RPMI7951 (cell line): ENCODE measurements around the gene KIAA0513. TPM values are rescaled to one million over a fixed set of nuclear protein-coding genes. Genes with fewer than 3 reads are reported as not detected.

Experiments used
- DNase-seq: peaks from one replicate; pipeline ENCODE4 v3.0.0-alpha.2; 2012; ENCODE audit warnings: low read depth
- total RNA-seq: library from RNA; depleted of rRNA; stranded (reverse); fragments of >200 nt; shearing (Covaris generic); gene quantifications from 2 replicates; pipeline ENCODE4 v1.2.3, GENCODE V29; 2014

Gene KIAA0513
- total RNA-seq, 1 experiment from 2014 or later, result 2.6 TPM

DNA sequence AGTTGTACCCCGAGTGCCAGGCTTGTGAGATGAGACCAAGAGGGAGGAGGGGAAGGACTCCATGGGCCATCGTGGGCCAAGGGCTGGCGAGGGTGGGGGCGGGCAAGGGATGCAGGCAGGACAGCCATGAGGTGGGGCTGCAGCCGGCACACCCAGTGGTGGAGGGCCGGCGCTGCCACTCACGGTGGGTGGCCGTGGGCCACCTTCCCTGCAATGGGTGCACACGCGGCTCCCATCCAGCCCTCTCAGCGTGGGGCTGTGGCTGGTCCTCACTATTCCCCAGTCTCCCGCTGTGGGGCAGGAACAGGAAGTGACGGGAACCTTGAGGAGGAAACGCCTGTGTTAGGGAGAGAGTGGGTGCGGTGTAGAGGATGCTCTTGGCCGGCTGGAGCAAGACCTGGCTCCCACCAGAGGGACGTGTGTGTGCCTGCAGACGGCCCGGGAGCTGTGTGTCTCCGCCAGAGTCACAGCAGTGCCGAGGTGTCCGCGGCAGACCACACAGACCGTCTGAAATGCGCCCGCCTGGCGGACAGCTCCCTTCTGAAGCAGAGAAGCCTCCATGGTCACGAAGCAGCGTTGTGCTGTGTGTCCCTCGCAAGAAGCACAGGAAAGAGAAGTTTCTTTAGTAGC, 61.1 kb downstream of the KIAA0513 start:
- DNase-seq, result no peak

- peak; percentile 54 for DNase-seq
Observed at GRCh38 chr16:85089525-85089924, 61.9 kb downstream of the KIAA0513 start.

GRCh38 chr16:85090181-85090580, 62.6 kb downstream of the KIAA0513 start:
- DNase-seq, result peak; percentile 28

GRCh38 chr16:85090873-85091521, 63.4 kb downstream of the KIAA0513 start:
- DNase-seq, result no peak

DNA sequence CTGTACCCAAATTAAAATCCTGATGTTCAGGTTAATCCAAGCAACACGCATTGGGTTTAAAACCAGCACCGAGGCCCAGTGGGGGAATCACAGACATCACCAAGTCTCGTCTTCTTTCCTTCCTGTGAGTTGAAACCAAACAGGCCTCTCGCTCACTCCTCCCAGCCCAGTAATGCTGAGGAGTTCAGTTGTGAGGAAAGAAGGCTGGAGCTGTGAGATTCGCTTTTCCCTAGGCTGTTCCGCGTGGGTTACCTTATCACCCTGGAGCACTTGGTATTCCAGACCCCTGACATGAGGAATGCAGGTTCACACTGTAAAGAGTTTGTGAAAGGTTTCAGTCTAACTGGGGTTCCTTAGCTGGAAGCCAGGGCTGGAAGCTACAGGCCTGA, 63.9 kb downstream of the KIAA0513 start:
- no peak for DNase-seq

DNA sequence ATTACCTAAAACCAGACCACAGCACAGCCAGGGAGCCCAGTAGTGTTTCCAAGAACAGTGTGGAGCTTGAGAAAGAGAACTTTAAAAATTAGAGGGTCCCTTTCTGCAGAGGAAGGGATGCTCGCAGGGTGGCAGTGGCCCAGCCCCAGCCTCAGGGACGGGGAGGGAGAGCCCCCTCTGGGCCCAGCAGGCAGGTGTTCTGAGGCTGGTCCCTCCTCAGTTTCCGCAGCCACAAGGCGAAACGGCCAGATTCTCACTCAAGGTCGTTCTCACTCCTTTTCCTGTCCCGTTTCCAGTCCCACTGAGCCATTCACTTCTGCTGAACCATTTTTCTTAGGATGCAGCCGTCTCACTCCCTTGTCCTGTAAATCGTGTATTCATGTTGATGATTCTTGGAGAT, 64.7 kb downstream of the KIAA0513 start:
- no peak for DNase-seq

- no peak for DNase-seq
Observed at GRCh38 chr16:85092851-85093250, 65.3 kb downstream of the KIAA0513 start.

DNA sequence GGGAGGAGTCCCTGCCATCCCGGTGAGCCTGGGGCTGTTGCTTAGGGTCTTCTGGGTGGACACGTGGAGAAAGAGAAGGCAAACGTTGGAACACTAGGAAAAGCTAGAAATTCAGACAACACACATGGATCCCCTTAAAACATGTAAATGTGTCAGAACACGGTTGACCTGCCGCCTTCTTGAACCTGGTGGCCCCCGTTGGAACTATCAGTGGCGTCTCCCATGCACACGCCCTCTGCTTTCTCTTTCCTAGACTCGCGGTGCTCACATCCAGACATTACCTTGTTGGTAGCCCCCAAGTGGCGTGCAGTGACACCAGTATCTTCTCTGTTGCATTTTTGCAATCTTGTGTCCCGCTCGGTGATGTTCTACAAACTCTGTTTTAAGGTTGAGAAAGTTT, 66.1 kb downstream of the KIAA0513 start:
- DNase-seq, result no peak

DNA sequence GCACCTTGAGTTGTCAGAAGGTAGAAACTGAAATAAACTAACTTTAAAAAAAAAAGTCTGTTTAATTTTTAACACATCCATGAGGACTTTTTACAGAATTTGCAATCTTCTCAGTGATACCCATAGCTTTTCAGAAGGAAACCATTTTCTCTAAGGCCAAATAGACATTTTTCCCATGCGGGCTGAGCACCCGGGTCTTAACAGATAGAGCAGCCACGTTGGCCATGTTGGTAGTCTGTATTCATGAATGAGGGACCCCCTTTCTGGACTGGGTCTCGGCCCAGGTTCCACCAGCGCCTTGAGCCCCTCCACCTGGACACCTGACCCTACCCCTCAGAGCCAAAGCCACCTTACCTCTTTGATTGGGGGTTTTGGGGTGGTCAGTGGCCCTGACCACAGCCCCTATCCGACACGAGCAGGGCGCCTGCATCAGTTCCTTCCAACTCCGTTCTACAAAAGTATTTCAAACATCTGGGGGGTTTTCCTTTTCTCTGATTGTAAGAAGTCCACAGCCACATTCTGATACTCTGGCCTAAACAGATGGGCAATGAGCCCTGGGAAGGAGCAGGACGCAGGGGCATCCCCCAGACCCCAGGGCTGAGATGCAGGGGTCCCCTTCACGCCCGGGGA, 66.7 kb downstream of the KIAA0513 start:
- DNase-seq, result no peak

- DNase-seq, result no peak
Observed at GRCh38 chr16:85094812-85095211, 67.2 kb downstream of the KIAA0513 start.

- DNase-seq, result no peak
Observed at GRCh38 chr16:85096921-85097320, 69.3 kb downstream of the KIAA0513 start.

- no peak for DNase-seq
Observed at GRCh38 chr16:85098565-85098964, 71.0 kb downstream of the KIAA0513 start.

DNA sequence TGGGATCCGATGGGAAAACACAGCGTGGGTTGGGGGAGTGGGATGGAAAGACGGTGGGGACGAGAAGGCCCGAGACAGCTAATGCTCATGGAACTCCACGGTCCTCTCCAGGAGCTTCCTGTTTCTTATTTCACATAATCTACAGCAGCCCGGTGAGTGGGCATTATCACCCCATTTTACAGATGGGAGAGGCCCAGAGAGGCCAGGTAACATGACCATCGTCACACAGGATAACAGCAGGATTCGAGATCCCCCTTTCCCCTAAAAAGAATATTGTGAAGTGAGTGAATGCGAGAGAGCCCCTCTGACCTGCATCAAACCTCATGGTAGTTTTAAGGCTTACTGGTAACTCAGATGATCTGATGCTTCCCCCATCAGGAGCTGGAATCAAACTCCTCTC, 72.7 kb downstream of the KIAA0513 start:
- DNase-seq, result no peak

GRCh38 chr16:85101956-85102630, 74.5 kb downstream of the KIAA0513 start:
- DNase-seq, result no peak

GRCh38 chr16:85103114-85104079, 75.8 kb downstream of the KIAA0513 start:
- DNase-seq, result no peak

- no peak for DNase-seq
Observed at GRCh38 chr16:85104147-85104546, 76.6 kb downstream of the KIAA0513 start.

DNA sequence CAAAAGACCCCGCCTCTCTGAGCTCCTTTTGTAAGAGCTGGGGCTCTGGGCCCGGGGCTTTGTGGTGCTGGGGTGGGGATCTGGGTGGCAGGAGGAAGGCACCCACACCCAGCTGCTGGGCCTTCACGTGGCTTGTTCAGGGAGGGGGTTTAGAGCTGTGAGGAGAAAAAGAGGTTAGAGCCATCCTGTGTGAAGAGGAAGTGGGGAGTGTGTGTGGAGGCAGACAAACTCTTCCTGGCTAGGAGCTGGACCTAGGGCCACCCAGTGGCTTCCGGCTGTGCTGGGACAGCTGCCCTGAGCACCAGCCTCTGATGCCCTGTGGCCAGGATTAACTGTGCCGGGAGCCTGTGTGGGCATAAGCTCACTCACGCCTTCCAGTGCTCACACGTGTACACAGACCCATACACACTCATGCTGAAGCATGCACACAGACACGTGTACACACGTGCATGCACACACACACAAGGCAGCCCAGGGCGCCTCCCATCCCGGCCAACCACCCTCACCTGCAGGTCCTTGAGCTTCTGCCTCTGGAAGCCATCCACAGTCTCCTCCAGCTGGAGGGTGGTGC, 77.3 kb downstream of the KIAA0513 start:
- DNase-seq, result no peak

DNA sequence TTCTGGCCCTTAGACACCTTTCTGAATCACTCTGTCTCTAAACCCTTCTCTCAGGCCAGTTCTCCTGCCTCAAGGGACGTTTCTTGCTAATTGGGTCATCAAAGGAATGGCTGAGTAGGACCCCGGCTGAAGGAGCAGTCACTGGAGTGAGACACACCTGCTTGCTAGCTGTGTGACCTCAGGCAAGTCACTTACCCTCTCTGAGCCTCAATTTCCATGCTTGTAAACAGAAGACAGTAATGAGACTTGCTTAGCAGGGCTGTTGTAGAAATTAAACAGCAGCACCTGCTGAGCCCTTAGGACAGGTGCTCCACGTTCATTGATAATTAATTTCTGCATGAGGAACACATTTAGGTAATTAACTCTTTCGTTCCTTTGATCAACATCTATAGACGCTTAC, 77.9 kb downstream of the KIAA0513 start:
- no peak for DNase-seq

GRCh38 chr16:85107083-85107482, 79.5 kb downstream of the KIAA0513 start:
- DNase-seq, result no peak

- DNase-seq, result no peak
Observed at GRCh38 chr16:85107532-85107931, 79.9 kb downstream of the KIAA0513 start.

- no peak for DNase-seq
Observed at GRCh38 chr16:85110105-85110504, 82.5 kb downstream of the KIAA0513 start.
